Upper lobe of left lung (tissue), 4 donors: ENCODE results near the gene CDC42.

Experiments used
- CTCF ChIP-seq, 6 experiments: fragments of 450-650 bp in 4 of 6; fragments of 200-600 bp in 2 of 6; sonication (generic) in 2 of 6; IDR thresholded peaks; one replicate each; pipeline ENCODE4 v1.5.1; 2016 to 2019; ENCODE audit warnings: antibody characterized with exemption in 6 of 6
- POLR2AphosphoS5 ChIP-seq, 2 donors: sonication (generic); formaldehyde crosslinking; IDR thresholded peaks; one replicate each; pipeline ENCODE4 v1.5.1; 2017; ENCODE audit warnings: antibody characterized with exemption in 2 of 2

- TF ChIP-seq CTCF (IDR thresholded peaks at IDR 0.05), result no peak
- TF ChIP-seq POLR2AphosphoS5 (IDR thresholded peaks at IDR 0.05), result no peak
Measured at GRCh38 chr1:22055463-22055862, 3.0 kb downstream of the CDC42 start.
